Measurements from ENCODE around the gene NFATC2.

The NFATC2 gene

DNA sequence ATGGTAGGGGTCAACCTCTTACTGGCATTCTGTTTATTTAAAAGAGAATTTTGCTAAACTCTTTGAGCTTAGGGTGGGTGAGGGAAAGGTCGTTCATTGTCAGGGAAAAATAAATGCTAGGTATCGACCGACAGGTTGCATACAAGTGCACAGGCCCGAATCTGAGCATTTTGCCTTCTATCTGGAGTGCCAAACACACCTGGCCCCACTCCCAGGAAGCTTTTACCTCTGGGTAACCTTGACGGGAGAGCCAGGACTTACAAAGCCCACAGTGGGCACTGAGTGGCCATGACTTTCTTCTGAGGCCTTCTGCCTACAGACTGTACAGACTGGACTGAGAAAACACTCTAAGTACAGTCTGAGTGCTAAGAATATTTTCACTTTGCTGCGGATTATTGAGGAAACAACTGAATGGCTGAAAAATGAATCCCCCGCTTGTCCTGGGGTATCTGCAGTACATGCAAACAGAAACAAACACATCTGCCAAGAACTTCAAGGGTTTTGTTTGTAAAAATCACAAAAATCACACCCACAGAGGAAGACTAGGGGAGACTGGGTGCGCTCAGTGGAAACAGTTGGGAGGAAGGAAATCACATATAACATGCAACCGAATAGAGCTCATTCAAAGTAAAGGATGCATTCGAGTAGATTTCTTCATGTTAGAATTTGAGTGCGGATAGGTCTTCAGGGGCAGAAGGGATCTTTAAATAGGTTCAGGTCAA is 152.8 kb downstream of the NFATC2 start:
- DNase-seq, result no peak
- ATAC-seq, result no peak

DNA sequence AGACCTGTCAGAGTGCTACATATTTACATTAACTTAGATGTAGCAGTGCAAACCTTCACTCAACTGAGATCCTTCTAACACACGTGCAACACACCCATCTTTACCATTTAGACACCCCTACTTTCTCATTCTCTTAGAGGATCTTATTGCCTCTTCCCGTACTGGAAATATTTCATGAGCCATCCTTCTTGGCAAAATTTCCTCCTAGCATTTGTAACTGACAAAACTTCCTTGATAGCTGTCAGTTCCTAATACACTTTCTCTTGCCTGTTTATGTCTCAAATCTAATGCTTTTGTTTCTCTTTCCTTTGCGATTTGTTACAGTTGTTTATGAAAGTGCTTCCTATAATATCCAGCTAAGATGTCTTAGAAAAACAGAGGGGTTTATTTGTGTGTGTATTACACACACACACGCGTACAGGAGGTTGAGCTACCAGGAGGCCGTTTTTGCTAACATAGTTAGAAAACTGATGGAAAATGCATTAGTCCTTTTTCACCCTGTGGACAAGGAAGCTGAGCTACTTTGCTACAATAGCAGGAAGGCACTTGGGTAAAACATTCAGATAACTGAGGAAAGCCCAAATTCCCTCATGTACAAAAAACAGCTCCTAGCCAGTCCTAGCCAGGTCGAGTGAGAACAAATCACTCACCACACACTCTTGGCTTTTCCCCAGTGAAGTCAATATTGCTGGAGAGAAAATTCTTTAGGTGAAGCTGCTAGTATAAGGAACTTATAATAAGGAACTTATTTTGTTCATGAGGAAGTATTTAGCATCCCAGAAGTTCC is 153.6 kb downstream of the NFATC2 start:
- no peak for ATAC-seq
- no peak for DNase-seq

DNA sequence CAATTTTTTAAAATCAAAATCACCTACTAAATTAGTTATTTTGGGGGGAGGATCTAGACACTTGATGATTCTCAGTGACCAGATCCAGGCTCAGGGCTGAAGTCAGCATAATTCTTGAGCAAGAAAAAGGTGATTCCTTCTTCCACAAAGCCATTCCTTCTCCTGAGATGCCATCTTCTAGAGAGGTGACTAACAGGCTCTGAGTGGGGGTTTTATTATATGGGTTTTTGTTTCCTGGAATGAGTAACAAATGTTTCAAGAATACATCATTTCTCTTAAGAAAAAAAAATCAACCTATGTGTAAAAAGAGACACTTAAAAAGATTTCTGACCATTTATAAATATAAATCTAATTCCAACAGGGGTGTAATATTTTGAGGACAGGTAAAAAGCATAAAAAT is 154.3 kb downstream of the NFATC2 start:
- ATAC-seq (no peak), DNase-seq (no peak)

DNA sequence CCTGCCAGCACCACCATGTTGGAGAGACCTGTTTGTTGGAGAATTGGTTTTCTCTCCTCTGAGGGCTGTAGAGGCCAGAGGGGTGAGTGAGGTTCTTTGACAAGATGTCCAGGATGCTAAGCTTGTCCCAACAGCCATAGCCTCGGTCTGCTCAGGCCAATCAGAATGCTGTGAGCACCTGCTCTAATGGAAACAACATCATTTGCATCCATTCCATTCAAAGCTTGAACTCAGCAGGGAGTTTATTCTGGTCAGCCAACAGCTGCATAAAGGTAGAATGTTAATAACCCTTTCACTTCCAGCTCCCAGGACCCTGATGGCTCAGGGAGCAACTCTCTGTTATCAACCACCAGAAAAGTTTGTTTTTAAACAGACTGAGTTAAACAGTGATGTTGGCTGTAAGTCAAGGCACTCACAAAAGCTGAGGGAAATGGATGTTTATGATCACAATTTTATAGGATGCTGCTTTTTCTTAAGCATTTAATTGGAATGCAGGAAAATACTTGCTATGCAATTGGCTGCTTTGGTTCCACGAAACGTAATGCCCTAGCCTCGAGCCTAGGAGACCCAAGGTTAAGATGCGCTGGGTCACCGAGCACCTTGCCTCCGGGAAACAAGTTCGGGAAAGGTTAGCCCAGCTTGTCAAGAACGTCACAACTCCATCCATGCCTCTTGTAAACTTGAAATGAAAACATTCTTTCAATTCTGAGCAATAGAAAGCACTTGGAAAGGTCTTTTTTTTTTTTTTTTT is 155.2 kb downstream of the NFATC2 start:
- ATAC-seq, result no peak
- no peak for DNase-seq

DNA sequence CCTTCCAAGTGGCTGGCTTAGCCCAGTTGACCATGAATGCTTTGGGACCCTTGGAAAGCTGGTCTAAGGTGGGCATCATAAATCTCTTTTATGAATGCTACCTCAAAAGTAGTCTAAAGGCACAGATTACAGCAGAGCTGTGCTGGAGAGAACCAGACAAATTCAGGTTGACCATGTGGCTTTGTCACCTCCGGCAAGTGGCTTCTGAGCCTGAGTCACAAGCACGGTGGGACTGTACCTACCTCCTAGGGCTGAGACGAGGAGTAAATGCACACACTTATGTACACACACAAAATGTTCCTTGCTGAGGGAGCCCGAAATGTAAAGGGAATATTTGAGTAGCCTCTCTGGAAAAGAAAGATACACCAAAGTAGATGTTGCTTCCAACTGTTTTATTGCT is 155.9 kb downstream of the NFATC2 start:
- DNase-seq (peak; percentile 64), ATAC-seq (peak; percentile 86)

DNA sequence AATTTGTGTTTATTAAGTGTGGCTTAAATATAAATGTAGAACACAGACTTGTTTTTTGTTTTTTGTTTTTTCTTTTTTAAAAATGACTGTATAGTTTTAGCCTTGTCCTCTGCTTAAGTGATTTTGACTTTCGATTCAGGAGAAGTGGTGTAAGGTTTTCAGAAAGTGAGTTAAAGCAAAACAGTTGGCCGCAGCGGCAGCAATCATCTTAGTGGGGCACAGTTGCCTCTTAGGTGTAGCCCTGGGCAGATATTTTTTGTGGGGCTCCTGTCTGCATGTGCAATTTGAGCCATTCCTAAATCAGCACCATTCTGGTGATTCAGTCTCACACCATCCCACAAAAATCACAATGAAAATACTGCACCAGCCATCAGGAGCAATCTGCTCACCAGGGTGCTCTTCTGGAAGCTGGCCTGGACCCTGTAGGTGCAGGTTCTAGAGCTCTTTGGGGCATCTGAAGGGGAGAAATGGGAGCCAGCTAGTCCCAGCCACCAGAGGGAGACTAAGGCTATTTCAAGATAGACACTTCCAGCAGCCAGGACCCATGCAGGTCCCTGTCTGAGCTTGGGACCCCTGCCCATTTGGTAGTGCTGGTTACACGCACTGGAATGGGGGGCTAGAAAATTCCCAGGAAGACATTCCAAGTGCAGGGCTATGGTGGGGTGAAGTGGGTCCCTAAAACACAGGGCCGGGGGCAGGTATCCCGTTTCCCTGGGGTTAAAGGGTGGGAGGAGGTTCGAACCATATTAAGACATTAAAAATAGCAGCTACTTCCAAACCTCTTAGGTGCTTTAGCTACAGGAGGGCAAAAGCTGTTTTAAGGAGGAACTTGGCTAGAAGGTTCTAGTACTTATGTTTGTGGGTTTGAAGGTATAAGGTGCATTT is 156.6 kb downstream of the NFATC2 start:
- no peak for ATAC-seq

DNA sequence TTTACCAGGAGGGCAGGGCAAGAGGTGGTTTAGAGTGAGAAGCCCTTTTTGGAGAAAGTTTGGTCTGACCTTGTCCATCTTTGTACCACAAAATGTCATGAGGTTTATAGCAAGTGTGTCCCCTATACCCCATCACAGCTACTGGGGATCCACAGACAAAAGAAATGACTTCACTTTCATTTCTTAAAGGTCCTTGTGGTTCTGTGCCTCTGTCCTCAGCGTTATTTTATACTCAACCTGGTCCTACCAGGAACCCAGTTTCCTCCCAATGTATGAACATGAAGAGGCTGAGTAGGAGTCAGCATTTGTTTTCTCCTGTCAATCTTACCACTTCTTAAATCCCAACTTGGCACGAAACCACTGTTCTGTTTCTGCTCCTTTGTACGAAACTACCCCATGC is 157.6 kb downstream of the NFATC2 start:
- DNase-seq (no peak), ATAC-seq (peak; percentile 76)

More for the DNA sequence above, 156.6 kb downstream of the NFATC2 start:
- no peak for DNase-seq

DNA sequence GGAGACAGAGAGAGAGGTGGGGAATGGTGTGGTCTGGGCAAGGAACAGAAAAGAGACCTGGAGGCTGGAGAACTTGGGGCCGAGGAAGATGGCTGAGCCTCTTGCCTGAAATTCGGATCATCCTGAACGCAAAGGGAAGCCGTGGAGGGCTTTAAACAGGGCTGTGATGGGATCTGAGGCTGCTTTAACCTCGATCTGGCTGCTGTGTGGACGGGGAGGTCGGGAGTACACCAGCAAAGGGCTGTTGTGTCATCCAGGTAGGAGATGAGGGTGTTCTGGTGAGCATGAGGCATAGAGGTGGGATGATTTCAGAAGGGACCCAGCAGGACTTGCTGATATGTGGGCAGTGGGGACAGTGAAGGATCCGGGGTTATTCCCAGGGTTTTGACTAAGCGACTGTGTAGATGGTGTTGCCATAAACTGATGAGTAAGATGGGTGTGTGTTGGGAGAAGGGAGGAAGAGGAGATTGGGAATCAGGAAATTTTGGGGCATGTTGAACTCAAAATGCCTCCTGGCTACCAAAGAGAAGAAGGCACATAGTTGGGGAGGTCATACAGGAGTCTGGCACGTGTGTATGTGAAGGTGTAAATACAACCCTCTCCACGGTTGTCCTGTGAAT is 158.5 kb downstream of the NFATC2 start:
- DNase-seq (no peak), ATAC-seq (no peak)

DNA sequence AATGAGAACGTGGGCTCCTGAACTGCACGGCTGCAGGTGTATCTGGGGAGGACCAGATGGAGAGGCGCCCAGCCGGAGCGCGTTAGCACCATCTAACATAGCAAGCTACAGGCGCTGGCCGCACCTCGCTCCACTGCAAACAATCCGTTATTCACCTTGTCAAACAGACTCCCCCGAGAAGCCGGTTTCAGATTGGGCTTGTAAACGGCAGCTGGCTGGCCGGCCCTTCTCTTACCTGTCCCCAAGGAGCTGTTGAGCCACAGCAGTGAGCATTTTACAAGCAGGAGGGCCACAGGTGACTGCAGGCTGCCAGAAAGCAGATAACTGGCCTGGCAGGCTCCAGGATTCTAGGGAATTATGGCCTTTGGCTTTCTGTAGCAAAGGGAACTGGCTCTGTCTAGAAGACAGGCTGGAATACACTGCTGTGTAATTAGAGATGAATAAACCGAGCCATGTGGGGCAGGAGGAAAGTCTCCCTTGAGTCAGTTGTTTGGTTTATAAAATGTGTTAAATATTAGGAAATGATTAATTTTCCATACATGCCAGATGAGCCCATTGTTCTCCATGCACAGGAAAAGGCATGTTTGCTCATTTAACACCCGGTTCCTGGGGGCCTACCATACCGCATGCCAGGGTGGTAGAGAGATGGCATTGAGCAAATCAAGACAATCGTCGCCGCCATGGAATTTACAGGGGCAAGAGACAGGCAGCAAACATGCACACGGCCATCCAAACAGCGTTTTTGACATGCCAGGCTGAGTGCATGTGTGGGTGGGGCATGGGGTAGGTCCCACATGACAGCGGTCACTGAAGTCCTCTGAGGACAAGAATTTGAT is 159.3 kb downstream of the NFATC2 start:
- DNase-seq (no peak), ATAC-seq (no peak)

DNA sequence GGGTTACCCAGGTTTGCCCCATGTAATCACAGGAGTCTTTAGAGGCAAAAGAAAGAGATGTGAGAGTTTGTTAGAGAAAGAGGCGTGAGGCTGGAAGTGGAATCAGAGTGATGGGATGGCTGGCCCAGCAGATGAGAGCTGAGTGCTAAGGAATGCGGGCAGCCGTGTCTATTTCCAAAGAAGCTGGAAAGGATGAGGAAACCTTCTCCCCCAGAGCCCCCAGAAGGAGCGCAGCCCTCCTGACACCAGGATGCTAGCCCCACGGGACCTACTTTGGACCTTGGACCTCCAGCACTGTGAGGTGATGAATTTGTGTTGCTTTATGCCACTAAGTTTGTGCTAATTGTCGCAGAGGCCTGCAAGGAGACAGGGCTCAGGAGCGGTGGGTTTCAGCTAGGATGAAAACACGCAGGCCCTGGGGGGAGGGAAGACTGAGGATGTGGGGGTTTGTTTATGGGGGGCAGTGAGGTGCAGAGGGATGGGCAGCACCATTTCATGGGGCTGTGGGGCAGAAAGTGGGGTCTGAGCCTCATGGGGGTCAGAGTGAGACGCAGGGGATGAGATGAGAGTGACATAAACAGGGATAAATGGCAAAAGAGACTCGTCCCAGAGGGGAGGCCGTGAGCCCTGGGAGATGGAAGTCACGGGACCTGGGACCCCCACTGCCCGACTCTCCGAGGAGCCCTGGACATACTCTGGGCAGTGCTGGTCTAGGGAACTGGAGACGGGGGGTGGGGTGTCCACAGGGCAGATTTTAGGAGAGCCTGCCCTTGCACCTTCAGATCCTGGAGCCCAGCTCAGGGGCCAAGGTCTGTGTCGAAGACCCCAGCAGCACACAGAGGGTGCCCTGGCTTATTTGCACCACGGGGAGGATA is 160.2 kb downstream of the NFATC2 start:
- DNase-seq, result no peak
- ATAC-seq, result no peak

DNA sequence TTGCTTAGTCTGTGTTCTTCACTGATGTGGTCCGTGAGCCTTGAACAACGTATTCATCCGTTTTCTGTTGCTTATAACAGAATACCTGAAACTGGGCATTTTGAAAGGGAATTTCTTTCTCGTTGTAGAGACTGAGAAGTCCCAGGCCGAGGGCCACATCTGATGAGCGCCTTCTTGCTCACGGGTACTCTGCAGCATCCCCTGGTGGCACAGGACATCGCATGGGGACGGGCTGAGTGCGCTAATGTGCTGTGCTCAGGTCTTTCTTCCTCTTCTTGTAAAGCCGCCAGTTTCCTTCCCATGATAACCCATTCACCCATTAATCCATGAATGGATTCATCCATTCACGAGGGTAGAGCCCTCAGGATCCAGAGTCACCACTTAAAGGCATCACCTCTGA is 161.0 kb downstream of the NFATC2 start:
- ATAC-seq (no peak), DNase-seq (no peak)

DNA sequence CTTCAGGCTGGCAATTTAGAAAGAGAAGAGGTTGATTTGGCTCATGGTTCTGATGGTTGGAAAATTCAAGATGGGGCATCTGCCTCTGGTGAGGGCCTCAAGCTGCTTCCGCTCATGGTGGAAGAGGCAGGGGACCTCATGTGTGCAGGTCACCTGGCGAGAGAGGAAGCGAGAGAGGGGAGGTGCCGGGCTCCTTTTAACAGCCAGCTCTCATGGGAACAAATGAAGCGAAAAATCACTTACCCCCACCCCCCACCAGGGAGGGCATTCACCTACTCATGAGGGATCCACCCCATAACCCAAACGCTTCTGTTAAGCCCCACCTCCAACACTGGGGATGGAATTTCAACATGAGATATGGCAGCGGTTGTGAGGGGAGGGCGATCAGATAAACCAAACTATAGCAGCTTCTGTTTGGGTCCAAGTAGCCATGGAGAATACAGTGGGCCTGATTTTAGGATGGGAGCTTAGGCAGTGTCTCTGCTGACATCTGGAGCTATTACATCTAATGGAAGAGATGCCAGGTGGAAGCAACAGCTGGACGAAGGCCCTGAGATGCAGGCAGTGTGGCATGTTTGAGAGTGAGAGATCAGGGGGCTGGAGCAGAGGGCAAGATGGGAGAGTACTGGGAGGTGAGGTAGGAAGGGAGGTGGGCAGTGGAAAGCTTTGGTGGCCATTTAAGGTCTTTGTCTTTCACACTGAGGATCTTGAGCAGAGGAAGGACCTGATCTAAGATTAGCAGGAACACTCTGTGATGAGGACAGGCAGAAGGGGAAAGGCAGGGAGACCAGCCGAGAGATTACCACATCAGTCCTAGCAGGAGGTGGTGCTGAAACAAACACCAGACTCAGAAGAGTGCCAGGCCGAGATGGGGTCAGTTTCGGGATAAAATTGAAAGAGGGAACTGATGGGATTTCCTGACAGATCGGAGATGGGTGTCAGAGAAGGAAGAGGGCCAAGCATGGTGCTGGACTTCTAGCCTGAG is 161.8 kb downstream of the NFATC2 start:
- ATAC-seq (no peak), DNase-seq (no peak)

DNA sequence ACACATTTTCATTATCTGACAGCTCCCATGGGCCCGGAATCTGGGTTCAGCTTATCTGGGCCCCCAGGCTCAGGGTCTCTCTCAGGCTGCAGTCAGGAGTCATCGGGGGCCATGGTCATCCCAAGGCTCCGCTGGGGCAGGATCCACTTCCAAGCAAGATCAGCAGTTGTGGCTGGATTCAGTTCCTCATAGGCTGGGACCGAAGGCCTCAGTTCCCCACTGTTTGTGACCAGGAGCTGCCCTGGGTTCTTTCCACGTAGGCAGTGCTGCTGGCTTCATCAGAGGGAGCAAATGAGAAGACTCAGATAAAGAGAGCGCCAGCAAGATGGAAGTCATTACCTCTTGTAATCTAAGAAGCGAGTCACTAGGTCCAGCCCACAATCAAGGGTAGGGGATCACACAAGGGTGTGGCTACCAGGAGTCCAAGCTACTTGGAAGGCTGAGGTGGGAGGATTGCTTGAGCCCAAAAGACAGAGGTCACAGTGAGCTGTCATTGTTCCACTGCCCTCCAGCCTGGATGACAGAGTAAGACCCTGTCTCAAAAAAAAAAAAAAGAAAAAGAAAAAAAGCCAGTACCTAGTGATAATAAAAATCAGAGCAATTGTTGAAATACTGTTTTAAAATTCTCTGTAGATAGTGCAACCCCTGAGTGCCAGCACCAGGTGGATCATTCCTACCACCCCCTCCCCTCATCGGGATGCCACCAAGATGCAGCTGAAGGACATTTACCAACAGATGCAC is 162.7 kb downstream of the NFATC2 start:
- no peak for DNase-seq
- ATAC-seq, result no peak

DNA sequence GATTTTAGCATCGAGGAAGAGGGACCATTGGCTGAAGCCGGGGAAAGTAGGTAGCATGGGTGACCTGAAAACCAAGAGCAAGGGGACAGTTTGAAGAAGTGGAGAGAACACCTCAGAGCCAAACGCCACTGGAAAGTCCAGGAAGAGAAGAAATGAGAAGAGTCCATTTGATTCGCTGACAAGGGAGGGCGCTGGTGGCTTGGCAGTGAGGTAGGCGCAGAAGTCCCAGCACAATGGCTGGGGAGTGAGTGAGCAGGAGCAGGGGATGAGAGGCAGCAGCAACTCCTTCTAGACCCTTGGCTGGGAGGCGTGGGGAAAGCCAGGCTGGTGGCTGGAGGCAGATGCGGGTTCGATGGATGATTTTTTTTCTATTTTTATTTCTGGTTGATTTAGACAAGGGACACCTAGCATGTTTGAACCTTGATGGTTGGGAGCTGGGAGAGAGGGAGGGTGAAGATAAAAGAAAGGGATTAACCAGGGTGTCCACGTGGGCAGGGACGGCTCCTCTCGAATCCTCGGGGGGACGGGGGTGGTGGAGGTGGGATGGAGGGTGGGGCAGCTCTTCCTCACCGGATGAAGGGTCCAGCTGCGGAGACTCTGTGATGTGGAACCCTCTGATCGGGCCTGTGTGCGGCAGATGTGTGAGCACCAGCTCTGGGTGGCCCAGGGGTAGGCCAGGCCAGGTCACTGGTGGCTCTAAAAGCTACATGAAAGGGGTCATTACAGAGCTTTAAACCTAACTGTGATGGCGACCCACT is 164.2 kb downstream of the NFATC2 start:
- no peak for ATAC-seq
- peak; percentile 24 for DNase-seq

DNA sequence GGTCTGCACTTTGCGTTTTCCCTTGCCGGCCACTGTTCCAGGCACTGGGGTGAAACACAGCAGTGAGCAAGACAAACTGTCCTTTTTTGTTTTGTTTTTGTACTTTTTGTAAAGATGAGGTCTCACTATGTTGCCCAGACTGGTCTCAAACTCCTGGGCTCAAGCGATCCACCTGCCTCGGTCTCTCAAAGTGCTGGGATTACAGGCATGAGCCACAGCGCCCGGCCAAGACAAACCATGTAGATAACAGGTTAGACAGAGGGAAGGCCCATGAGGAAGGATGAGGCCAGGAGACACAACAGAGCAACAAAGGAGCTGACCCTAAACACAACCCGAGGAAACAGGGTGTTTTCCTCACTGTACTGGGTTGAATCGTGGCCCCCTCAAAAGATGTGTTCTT is 165.4 kb downstream of the NFATC2 start:
- no peak for ATAC-seq
- DNase-seq, result no peak

DNA sequence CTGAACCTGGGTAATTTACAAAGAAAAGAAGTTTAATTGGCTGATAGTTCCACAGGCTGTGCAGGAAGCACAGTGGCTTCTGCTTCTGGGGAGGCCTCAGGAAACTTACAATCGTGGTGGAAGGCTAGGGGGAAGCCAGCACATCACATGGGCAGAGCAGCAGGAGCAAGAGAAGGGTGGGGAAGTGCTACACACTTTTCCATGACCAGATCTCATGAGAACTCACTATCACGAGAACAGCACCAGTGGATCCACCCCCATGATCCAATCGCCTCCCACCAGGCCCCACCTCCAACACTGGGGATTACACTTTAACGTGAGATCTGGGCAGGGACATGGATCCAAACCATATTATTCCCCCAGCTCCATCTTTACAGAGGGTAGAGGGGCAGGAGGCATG is 166.4 kb downstream of the NFATC2 start:
- DNase-seq (no peak), ATAC-seq (no peak)

DNA sequence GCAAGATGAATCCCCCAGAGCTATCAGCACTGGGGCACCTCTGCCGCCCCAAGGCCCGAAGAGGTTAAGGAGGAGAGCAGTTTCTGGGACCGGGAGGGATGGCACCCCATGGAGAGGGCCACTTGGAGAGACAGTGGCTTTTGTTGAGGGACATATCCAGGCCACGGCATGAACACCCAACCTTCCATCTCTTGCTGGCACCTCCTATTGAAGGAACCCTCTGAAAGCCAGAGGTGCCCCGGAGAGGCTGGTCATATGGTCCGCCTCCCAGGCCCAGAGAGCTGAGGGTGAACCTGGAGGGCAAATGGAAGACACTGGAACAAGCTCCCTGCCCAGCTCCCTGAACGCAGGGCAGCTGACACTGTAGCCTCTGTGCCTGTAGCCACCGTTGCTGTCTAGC is 167.0 kb downstream of the NFATC2 start:
- no peak for DNase-seq
- ATAC-seq, result no peak
